H1 (cell line): ENCODE results near the gene JAG2. TPM values are rescaled to one million over a fixed set of nuclear protein-coding genes. Genes with fewer than 3 reads are reported as not detected.

ENCODE experiments used
- CTCF ChIA-PET: fragments of 300-600 bp; sonication (Branson Sonifier 250); formaldehyde crosslinking; loops from one replicate; lab custom pipeline; 2021; ENCODE audit not compliant: partially characterized antibody; lab: Charles Lee
- POLR2A ChIA-PET: fragments of 300-600 bp; sonication (Branson Sonifier 250); formaldehyde crosslinking; loops from one replicate; lab custom pipeline; 2021; ENCODE audit warnings: inconsistent platforms; ENCODE audit not compliant: partially characterized antibody; lab: Charles Lee
- DNase-seq, 2 experiments: peaks; one replicate each; pipeline versions ENCODE4 v3.0.0 to v3.0.0-alpha.2; 2010 to 2022; ENCODE audit warnings: low spot score in 2 of 2, low read depth in 1 of 2, mixed read lengths in 1 of 2
- FAIRE-seq: peaks from 2 replicates; lab custom pipeline; 2011; peaks lifted over from hg19 to GRCh38; lab: Jason Lieb, UNC
- H2AFZ ChIP-seq: 2 replicates; pipeline ENCODE4 v1.8.1; 2012; ENCODE audit warnings: low read length, inconsistent platforms
- H2AK5ac ChIP-seq: 2 replicates; pipeline ENCODE4 v1.6.1; 2013; ENCODE audit warnings: low read depth, low read length
- H2BK120ac ChIP-seq: replicated peaks from 2 replicates; pipeline ENCODE3; 2013; ENCODE audit warnings: low read depth, low read length, inconsistent platforms
- H2BK12ac ChIP-seq: 2 replicates; pipeline ENCODE4 v1.6.1; 2013; ENCODE audit warnings: low read depth, low read length
- H2BK15ac ChIP-seq: 2 replicates; pipeline ENCODE4 v1.6.1; 2013; ENCODE audit warnings: low read length
- H2BK20ac ChIP-seq: 2 replicates; pipeline ENCODE4 v1.6.1; 2013; ENCODE audit warnings: low read length
- H2BK5ac ChIP-seq: 2 replicates; pipeline ENCODE4 v1.6.1; 2013; ENCODE audit warnings: low read depth, low read length
- H3K14ac ChIP-seq: 2 replicates; pipeline ENCODE4 v1.6.1; 2013; ENCODE audit warnings: inconsistent platforms; ENCODE audit not compliant: insufficient read length
- H3K18ac ChIP-seq: 2 replicates; pipeline ENCODE4 v1.6.1; 2013; ENCODE audit warnings: low read length; ENCODE audit errors: extremely low read depth
- H3K23ac ChIP-seq: 2 replicates; pipeline ENCODE4 v1.6.1; 2013; ENCODE audit warnings: inconsistent platforms; ENCODE audit not compliant: insufficient read length
- H3K23me2 ChIP-seq: 2 replicates; pipeline ENCODE4 v1.6.1; 2013; ENCODE audit warnings: low read depth, low read length
- H3K27ac ChIP-seq: 2 replicates; pipeline ENCODE4 v1.6.1; 2011; ENCODE audit warnings: low read depth, low read length, inconsistent platforms
- H3K27me3 ChIP-seq, 4 experiments: replicated peaks in 1 of 4; 1 replicate in 1 of 4; 2 replicates in 3 of 4; pipeline versions ENCODE4 v1.6.1 to v1.8.1; 2011 to 2013; ENCODE audit warnings: low read length in 3 of 4, mild to moderate bottlenecking in 3 of 4, inconsistent platforms in 2 of 4, mixed read lengths in 2 of 4, moderate library complexity in 1 of 4; ENCODE audit not compliant: control insufficient read depth in 3 of 4, insufficient read depth in 3 of 4; ENCODE audit errors: extremely low read depth in 1 of 4
- H3K36me3 ChIP-seq, 4 experiments: 2 replicates each; pipeline versions ENCODE4 v1.6.1 to v1.8.1; 2011 to 2013; ENCODE audit warnings: mild to moderate bottlenecking in 4 of 4, low read length in 3 of 4, moderate library complexity in 2 of 4, control low read depth in 1 of 4, inconsistent platforms in 1 of 4; ENCODE audit not compliant: insufficient read depth in 4 of 4, control insufficient read depth in 2 of 4
- H3K4ac ChIP-seq: replicated peaks from 2 replicates; pipeline ENCODE3; 2013; ENCODE audit warnings: low read length, low read depth, mixed read lengths, inconsistent platforms; ENCODE audit not compliant: insufficient read length
- H3K4me1 ChIP-seq, 4 experiments: replicated peaks in 1 of 4; 1 replicate in 1 of 4; 2 replicates in 3 of 4; pipeline versions ENCODE4 v1.6.1 to v1.8.1; 2011 to 2013; ENCODE audit warnings: low read length in 3 of 4, inconsistent platforms in 2 of 4, mixed read lengths in 1 of 4; ENCODE audit not compliant: insufficient read depth in 4 of 4, control insufficient read depth in 3 of 4
- H3K4me2 ChIP-seq, 2 experiments: 2 replicates each; pipeline versions ENCODE4 v1.6.1 to v1.8.1; 2011 to 2013; ENCODE audit warnings: low read depth in 2 of 2, low read length in 2 of 2, control low read depth in 1 of 2, inconsistent platforms in 1 of 2, mild to moderate bottlenecking in 1 of 2; ENCODE audit not compliant: insufficient read depth in 1 of 2
- H3K4me3 ChIP-seq, 4 experiments: fragments of 200-600, 300-600 bp in 1 of 4; sonication (generic), shearing (Covaris generic), sonication (Bioruptor Twin) in 1 of 4; 2 replicates each; pipeline versions ENCODE4 v1.5.1 to v1.8.1; 2011 to 2016; ENCODE audit warnings: low read length in 4 of 4, low read depth in 3 of 4, control low read depth in 2 of 4, inconsistent platforms in 2 of 4, mild to moderate bottlenecking in 2 of 4, mixed read lengths in 1 of 4, moderate library complexity in 1 of 4; ENCODE audit not compliant: insufficient read depth in 2 of 4; ENCODE audit errors: extremely low read depth in 1 of 4
- H3K56ac ChIP-seq: replicated peaks from 2 replicates; pipeline ENCODE3; 2013; ENCODE audit warnings: low read depth, mild to moderate bottlenecking, mixed read lengths, low read length, inconsistent platforms; ENCODE audit not compliant: insufficient read length
- H3K79me1 ChIP-seq: 2 replicates; pipeline ENCODE4 v1.6.1; 2013; ENCODE audit warnings: low read depth, low read length, control low read depth
- H3K79me2 ChIP-seq, 2 experiments: 2 replicates each; pipeline versions ENCODE4 v1.6.1 to v1.8.1; 2012 to 2013; ENCODE audit warnings: low read length in 2 of 2, mild to moderate bottlenecking in 2 of 2, inconsistent platforms in 1 of 2; ENCODE audit not compliant: insufficient read depth in 2 of 2, control insufficient read depth in 1 of 2
- H3K9ac ChIP-seq, 4 experiments: replicated peaks in 1 of 4; 1 replicate in 1 of 4; 2 replicates in 3 of 4; pipeline versions ENCODE4 v1.6.1 to v1.8.1; 2011 to 2013; ENCODE audit warnings: low read depth in 3 of 4, low read length in 3 of 4, control low read depth in 2 of 4, mild to moderate bottlenecking in 2 of 4, moderate library complexity in 2 of 4, inconsistent platforms in 1 of 4; ENCODE audit errors: extremely low read depth in 1 of 4
- H3K9me3 ChIP-seq, 2 experiments: 2 replicates each; pipeline versions ENCODE4 v1.6.1 to v1.8.1; 2012 to 2013; ENCODE audit warnings: mild to moderate bottlenecking in 2 of 2, moderate library complexity in 2 of 2, control low read depth in 1 of 2, inconsistent platforms in 1 of 2, low read depth in 1 of 2, low read length in 1 of 2, mixed read lengths in 1 of 2; ENCODE audit not compliant: insufficient read depth in 2 of 2
- H4K20me1 ChIP-seq, 2 experiments: replicated peaks in 1 of 2; 2 replicates each; pipeline versions ENCODE3 to v1.8.1; 2011 to 2013; ENCODE audit warnings: inconsistent platforms in 2 of 2, low read length in 2 of 2, mild to moderate bottlenecking in 1 of 2; ENCODE audit not compliant: insufficient read depth in 2 of 2, control insufficient read depth in 1 of 2
- H4K5ac ChIP-seq: 2 replicates; pipeline ENCODE4 v1.6.1; 2013; ENCODE audit warnings: low read length, low read depth, mixed read lengths, inconsistent platforms; ENCODE audit not compliant: insufficient read length
- H4K8ac ChIP-seq: 2 replicates; pipeline ENCODE4 v1.8.0; 2013; ENCODE audit warnings: mild to moderate bottlenecking, moderate library complexity, low read length, inconsistent platforms; ENCODE audit not compliant: insufficient read depth; ENCODE audit errors: extremely low read depth
- H4K91ac ChIP-seq: replicated peaks from 2 replicates; pipeline ENCODE3; 2013; ENCODE audit warnings: low read length, mixed read lengths, inconsistent platforms; ENCODE audit not compliant: insufficient read length
- NANOG ChIP-seq: IDR thresholded peaks from 2 replicates; pipeline ENCODE4 v1.6.1; 2011; ENCODE audit warnings: low read length, low read depth, mild to moderate bottlenecking, inconsistent platforms; ENCODE audit not compliant: insufficient read depth, poor library complexity, severe bottlenecking
- RXRA ChIP-seq: IDR thresholded peaks from 2 replicates; pipeline ENCODE4 v1.6.1; 2011; ENCODE audit warnings: low read depth, mild to moderate bottlenecking, low read length, moderate library complexity; ENCODE audit not compliant: insufficient read depth
- WGBS, 2 experiments: shearing (Covaris generic) in 1 of 2; methylation state at CpG; one replicate each; pipeline versions ENCODE4 v1.1.6 to v1.1.7; 2013 to 2015; ENCODE audit warnings: low lambda C conversion rate in 2 of 2, mixed read lengths in 2 of 2, inconsistent platforms in 1 of 2, low coverage in 1 of 2, missing lambda C conversion rate in 1 of 2; ENCODE audit not compliant: insufficient replicate concordance in 2 of 2, insufficient coverage in 1 of 2, insufficient read length in 1 of 2; ENCODE audit errors: extremely low coverage in 1 of 2, missing lambda C conversion rate in 1 of 2; 5-methylcytosine and 5-hydroxymethylcytosine counted together
- polyA plus RNA-seq, 7 experiments: library from polyadenylated mRNA; depleted of rRNA in 3 of 7; stranded (reverse) in 5 of 7; unstranded in 2 of 7; fragments of >200 nt in 5 of 7; fragments of 200-250 nt in 2 of 7; gene quantifications; 1 replicate in 5 of 7; 2 replicates in 1 of 7; 4 replicates in 1 of 7; pipeline versions ENCODE4 v1.2.1 to v1.2.3, GENCODE V29; 2011 to 2013; ENCODE audit warnings: missing spikeins in 2 of 7, mixed read lengths in 2 of 7
- total RNA-seq: library from RNA; stranded (reverse); fragmentation: NEBNext Ultra II Directional; extraction: Animal tissue kit (Norgen Biotek cat#: 25700); gene quantifications from 2 replicates; pipeline ENCODE4 v1.2.1, GENCODE V29; 2021
- TF ChIP-seq, protein P1 (sequence below): IDR thresholded peaks from 2 replicates; pipeline ENCODE4 v1.6.1; 2011; ENCODE audit warnings: low read depth, mild to moderate bottlenecking, low read length; ENCODE audit not compliant: insufficient read depth

JAG2 gene
- total and polyA plus RNA-seq, 2 of the 8 experiments (the other 6 are each of a cell fraction or from before 2014, with no cell fraction given): 2.8 to 6.2 TPM

DNA sequence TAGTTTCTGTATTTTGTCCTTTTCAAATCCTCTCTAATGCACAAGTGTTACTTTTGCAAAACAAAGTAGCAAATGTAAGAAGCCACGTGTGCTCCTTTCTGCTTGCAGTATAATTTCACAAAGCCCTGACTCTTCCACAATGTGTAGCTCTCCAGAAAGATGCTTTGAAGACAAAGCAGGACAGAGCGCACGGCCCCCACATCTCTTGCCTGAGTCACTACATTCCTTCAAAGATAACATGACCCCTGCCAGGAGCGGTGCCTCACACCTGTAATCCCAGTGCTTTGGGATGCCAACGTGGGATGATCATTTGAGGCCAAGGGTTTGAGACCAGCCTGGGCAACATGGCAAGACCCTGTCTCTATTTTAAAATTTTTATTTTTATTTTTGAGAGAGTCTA, 40.5 kb downstream of the JAG2 start:
- no peak overlapping the region for H3K18ac ChIP-seq
- no peak overlapping the region for H4K5ac ChIP-seq
- no peak overlapping the region for H3K4me2 ChIP-seq
- H4K20me1 ChIP-seq: no peaks in the 10 kb centered on the region
- no peak overlapping the region for H2AK5ac ChIP-seq
- no peak overlapping the region for H4K91ac ChIP-seq
- H3K9me3 ChIP-seq: peaks cover 2 to 3% of the 10 kb centered on the region in 2 experiments; a peak in 1 of 4 replicates
- H2BK15ac ChIP-seq: no peak overlapping the region
- no peak overlapping the region for H3K27ac ChIP-seq
- ChIA-PET CTCF (interaction anchor here (0.7 to 2.2 kb wide), 4 partner anchors 24 to 82 kb away, joined by 3 to 5 read pairs (median 4); no protein-coding TSS in a partner anchor), POLR2A (no interaction called here)
- no peak overlapping the region for H3K9ac ChIP-seq
- no peak overlapping the region for H3K14ac ChIP-seq
- no peak overlapping the region for H3K4ac ChIP-seq
- no peaks in the 10 kb centered on the region for H3K4me1 ChIP-seq
- H3K23me2 ChIP-seq: no peaks in the 10 kb centered on the region
- 64% methylated on average over 5 of the region's 5 CpGs; no CpG with 5 or more reads in 1 of the 2 experiments for WGBS, 2 experiments
- no peaks in the 10 kb centered on the region; a peak in 2 of 7 replicates for H3K27me3 ChIP-seq
- no peak overlapping the region for H2BK120ac ChIP-seq
- no peaks in the 10 kb centered on the region for H3K79me1 ChIP-seq
- H3K4me3 ChIP-seq: no peak overlapping the region
- no peak overlapping the region for H4K8ac ChIP-seq
- H3K23ac ChIP-seq: no peak overlapping the region
- H3K56ac ChIP-seq: no peak overlapping the region
- no peak overlapping the region for H2BK5ac ChIP-seq
- FAIRE-seq (no peak), DNase-seq (no peak)
- no peaks in the 10 kb centered on the region for H3K36me3 ChIP-seq
- no peak overlapping the region for H2BK12ac ChIP-seq
- H2AFZ ChIP-seq: no peak overlapping the region
- H3K79me2 ChIP-seq: no peaks in the 10 kb centered on the region
- H2BK20ac ChIP-seq: no peak overlapping the region
- TF ChIP-seq RXRA (no peak), NANOG (no peak)
- TF ChIP-seq, protein P1, sequence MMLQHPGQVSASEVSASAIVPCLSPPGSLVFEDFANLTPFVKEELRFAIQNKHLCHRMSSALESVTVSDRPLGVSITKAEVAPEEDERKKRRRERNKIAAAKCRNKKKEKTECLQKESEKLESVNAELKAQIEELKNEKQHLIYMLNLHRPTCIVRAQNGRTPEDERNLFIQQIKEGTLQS: no peak
